GM21367 (cell line): ENCODE measurements around the gene TRIM72.
"Not testable (repeated sequence)": the region's sequence is repeated elsewhere in the genome, so short reads cannot be mapped to it uniquely, and the experiment has no call there.

ENCODE experiments used
- ATAC-seq: cut with Tn5 transposase; IDR thresholded peaks from one replicate; pipeline ENCODE4 v1.9.1; 2021; ENCODE audit not compliant: unreplicated experiment

TRIM72 gene

GRCh38 chr16:31190061-31190460, 23.9 kb upstream of the TRIM72 start:
- ATAC-seq = no peak

- ATAC-seq = no peak
These were observed 23.0 kb upstream of the TRIM72 start for GRCh38 chr16:31190818-31191444.

GRCh38 chr16:31191697-31192428, 22.1 kb upstream of the TRIM72 start:
- ATAC-seq = no peak

- ATAC-seq = no peak
These were observed 20.9 kb upstream of the TRIM72 start for GRCh38 chr16:31192856-31193642.

GRCh38 chr16:31193874-31194273, 20.0 kb upstream of the TRIM72 start:
- ATAC-seq = no peak

- no peak for ATAC-seq
These were observed 19.0 kb upstream of the TRIM72 start for GRCh38 chr16:31194898-31195297.

GRCh38 chr16:31195861-31196260, 18.1 kb upstream of the TRIM72 start:
- ATAC-seq = not testable (repeated sequence)

- no peak for ATAC-seq
These were observed 17.4 kb upstream of the TRIM72 start for GRCh38 chr16:31196324-31197088.

GRCh38 chr16:31198207-31198882, 15.6 kb upstream of the TRIM72 start:
- no peak for ATAC-seq

GRCh38 chr16:31199430-31200041, 14.4 kb upstream of the TRIM72 start:
- ATAC-seq = no peak

- not testable (repeated sequence) for ATAC-seq
These were observed 13.8 kb upstream of the TRIM72 start for GRCh38 chr16:31200111-31200510.

- ATAC-seq = no peak
These were observed 12.9 kb upstream of the TRIM72 start for GRCh38 chr16:31200821-31201568.

- ATAC-seq = no peak
These were observed 12.1 kb upstream of the TRIM72 start for GRCh38 chr16:31201582-31202413.

GRCh38 chr16:31202414-31203375, 11.2 kb upstream of the TRIM72 start, which contains the start of gene PYCARD:
TSS of gene PYCARD (minus strand) at chr16:31202760. CDS start at chr16:31202690, 70 bp downstream.
- ATAC-seq = no peak

- no peak for ATAC-seq
These were observed 8.8 kb upstream of the TRIM72 start for GRCh38 chr16:31204871-31205666.

- no peak for ATAC-seq
These were observed 7.1 kb upstream of the TRIM72 start for GRCh38 chr16:31206776-31207175.
